HG03175 (cell line): ENCODE measurements around the gene ACSS2.

ENCODE experiments used
- ATAC-seq: cut with Tn5 transposase; IDR thresholded peaks from one replicate; pipeline ENCODE4 v1.9.1; 2021; ENCODE audit warnings: mild to moderate bottlenecking, moderate library complexity; ENCODE audit not compliant: unreplicated experiment

The ACSS2 gene

GRCh38 chr20:34907616-34908469 lies 31.4 kb downstream of the ACSS2 start:
- no peak for ATAC-seq

GRCh38 chr20:34915131-34915530 lies 38.7 kb downstream of the ACSS2 start:
- no peak for ATAC-seq

GRCh38 chr20:34915749-34916455 lies 39.5 kb downstream of the ACSS2 start:
- ATAC-seq: no peak

- ATAC-seq: no peak
These were observed 40.5 kb downstream of the ACSS2 start for GRCh38 chr20:34916774-34917354.

GRCh38 chr20:34920055-34920454 lies 43.6 kb downstream of the ACSS2 start:
- ATAC-seq: no peak

GRCh38 chr20:34921436-34921835 lies 45.0 kb downstream of the ACSS2 start:
- ATAC-seq: no peak

- ATAC-seq: no peak
These were observed 46.4 kb downstream of the ACSS2 start for GRCh38 chr20:34922654-34923381.

GRCh38 chr20:34923414-34923813 lies 47.0 kb downstream of the ACSS2 start:
- no peak for ATAC-seq

GRCh38 chr20:34925341-34925740 lies 48.9 kb downstream of the ACSS2 start:
- no peak for ATAC-seq

- ATAC-seq: no peak
These were observed 49.6 kb downstream of the ACSS2 start for GRCh38 chr20:34925981-34926380.

GRCh38 chr20:34926581-34926980 lies 50.2 kb downstream of the ACSS2 start:
- no peak for ATAC-seq

- ATAC-seq: no peak
These were observed 51.3 kb downstream of the ACSS2 start for GRCh38 chr20:34927736-34928135.

GRCh38 chr20:34928411-34928810 lies 52.0 kb downstream of the ACSS2 start:
- ATAC-seq: no peak

GRCh38 chr20:34931771-34932170 lies 55.4 kb downstream of the ACSS2 start:
- no peak for ATAC-seq

- no peak for ATAC-seq
These were observed 62.2 kb downstream of the ACSS2 start for GRCh38 chr20:34938466-34939163.

- no peak for ATAC-seq
These were observed 63.7 kb downstream of the ACSS2 start for GRCh38 chr20:34940081-34940481.

GRCh38 chr20:34941226-34941625 lies 64.8 kb downstream of the ACSS2 start:
- ATAC-seq: no peak

- ATAC-seq: no peak
These were observed 65.9 kb downstream of the ACSS2 start for GRCh38 chr20:34942301-34942700.

- ATAC-seq: no peak
These were observed 67.6 kb downstream of the ACSS2 start for GRCh38 chr20:34943808-34944567.
